IMR-90 (cell line): Measurements from ENCODE around the gene GPC6. TPM values are rescaled to one million over a fixed set of nuclear protein-coding genes. Genes with fewer than 3 reads are reported as not detected.

ENCODE experiments used
- ATAC-seq: fragments of 200-7000 bp; cut with Tn5 transposase; 2 replicates; pipeline ENCODE4 v1.9.1; 2020; ENCODE audit warnings: low read depth, mild to moderate bottlenecking, moderate library complexity
- BruUV-seq: library from RNA; stranded (reverse); fragments of 400-500 nt; replicated peaks from 2 replicates; lab custom pipeline; 2021; lab: Mats Ljungman, UMichigan
- CTCF ChIA-PET: fragments of 300-600 bp; formaldehyde crosslinking; extraction: SDS; loops from one replicate; lab custom pipeline; 2021; ENCODE audit warnings: antibody characterized with exemption; lab: Yijun Ruan, JAX
- POLR2A ChIA-PET: fragments of 300-600 bp; sonication (Branson Sonifier 250); formaldehyde crosslinking; loops from one replicate; lab custom pipeline; 2022; ENCODE audit warnings: antibody characterized with exemption; ENCODE audit not compliant: unreplicated experiment; lab: Charles Lee
- DNase-seq: peaks from one replicate; pipeline ENCODE4 v3.0.0; 2013
- H2AFZ ChIP-seq: replicated peaks from 2 replicates; pipeline ENCODE3; 2013; ENCODE audit warnings: low read length, mild to moderate bottlenecking; ENCODE audit not compliant: poor library complexity
- H2AK5ac ChIP-seq: 2 replicates; pipeline ENCODE4 v1.6.1; 2013; ENCODE audit warnings: low read depth, low read length, inconsistent platforms
- H2AK9ac ChIP-seq: replicated peaks from 2 replicates; pipeline ENCODE3; 2013; ENCODE audit warnings: mild to moderate bottlenecking, low read depth, low read length, moderate library complexity; ENCODE audit not compliant: poor library complexity
- H2BK120ac ChIP-seq: 2 replicates; pipeline ENCODE4 v1.6.1; 2013; ENCODE audit warnings: low read depth, low read length, inconsistent platforms
- H2BK15ac ChIP-seq: 3 replicates; pipeline ENCODE4 v1.6.1; 2013; ENCODE audit warnings: low read depth, low read length, inconsistent platforms
- H2BK20ac ChIP-seq: 2 replicates; pipeline ENCODE4 v1.6.1; 2013; ENCODE audit warnings: low read depth, mild to moderate bottlenecking, inconsistent platforms, low read length, moderate library complexity
- H2BK5ac ChIP-seq: 2 replicates; pipeline ENCODE4 v1.6.1; 2013; ENCODE audit warnings: mild to moderate bottlenecking, low read depth, low read length, inconsistent platforms; ENCODE audit not compliant: poor library complexity, severe bottlenecking
- H3K14ac ChIP-seq: replicated peaks from 2 replicates; pipeline ENCODE4 v1.6.1; 2013; ENCODE audit warnings: low read depth, low read length, inconsistent platforms
- H3K18ac ChIP-seq: 2 replicates; pipeline ENCODE4 v1.6.1; 2013; ENCODE audit warnings: low read depth, low read length, control low read depth
- H3K23ac ChIP-seq: 2 replicates; pipeline ENCODE4 v1.6.1; 2013; ENCODE audit warnings: low read depth, low read length, inconsistent platforms
- H3K27ac ChIP-seq: 2 replicates; pipeline ENCODE4 v1.5.1; 2013; ENCODE audit warnings: mild to moderate bottlenecking, control low read depth, low read length; ENCODE audit not compliant: insufficient read depth
- H3K27me3 ChIP-seq: 2 replicates; pipeline ENCODE4 v1.6.1; 2013; ENCODE audit warnings: low read length; ENCODE audit not compliant: control insufficient read depth, insufficient read depth
- H3K36me3 ChIP-seq: 2 replicates; pipeline ENCODE4 v1.6.1; 2013; ENCODE audit warnings: low read length, mixed read lengths; ENCODE audit not compliant: control insufficient read depth, insufficient read depth
- H3K4ac ChIP-seq: 2 replicates; pipeline ENCODE4 v1.6.1; 2013; ENCODE audit warnings: low read depth, low read length, inconsistent platforms
- H3K4me1 ChIP-seq: 2 replicates; pipeline ENCODE4 v1.6.1; 2013; ENCODE audit warnings: low read length, mixed read lengths; ENCODE audit not compliant: control insufficient read depth, insufficient read depth
- H3K4me2 ChIP-seq: 2 replicates; pipeline ENCODE4 v1.6.1; 2013; ENCODE audit warnings: low read depth, mild to moderate bottlenecking, control low read depth, low read length, moderate library complexity
- H3K4me3 ChIP-seq: 2 replicates; pipeline ENCODE4 v1.5.1; 2013; ENCODE audit warnings: low read depth, mild to moderate bottlenecking, control low read depth, low read length, moderate library complexity; ENCODE audit not compliant: insufficient read depth
- H3K56ac ChIP-seq: 2 replicates; pipeline ENCODE4 v1.6.1; 2013; ENCODE audit warnings: low read length, inconsistent platforms; ENCODE audit not compliant: insufficient read depth; ENCODE audit errors: extremely low read depth
- H3K79me1 ChIP-seq, 2 experiments: 2 replicates each; pipeline ENCODE4 v1.6.1; 2013; ENCODE audit warnings: low read length in 2 of 2, inconsistent platforms in 1 of 2, low read depth in 1 of 2
- H3K9ac ChIP-seq: 2 replicates; pipeline ENCODE4 v1.6.1; 2013; ENCODE audit warnings: low read depth, low read length, control low read depth
- H3K9me1 ChIP-seq: 2 replicates; pipeline ENCODE4 v1.6.1; 2013; ENCODE audit warnings: low read length, inconsistent platforms; ENCODE audit not compliant: insufficient read depth
- H3K9me3 ChIP-seq: 2 replicates; pipeline ENCODE4 v1.6.1; 2013; ENCODE audit warnings: low read length; ENCODE audit not compliant: control insufficient read depth, insufficient read depth
- H4K20me1 ChIP-seq: 2 replicates; pipeline ENCODE4 v1.6.1; 2013; ENCODE audit warnings: low read length, inconsistent platforms; ENCODE audit not compliant: insufficient read depth
- H4K5ac ChIP-seq: 2 replicates; pipeline ENCODE4 v1.6.1; 2013; ENCODE audit warnings: mild to moderate bottlenecking, low read depth, low read length, control low read depth
- H4K8ac ChIP-seq, 2 experiments: 2 replicates each; pipeline ENCODE4 v1.6.1; 2013; ENCODE audit warnings: low read depth in 2 of 2, low read length in 2 of 2, control low read depth in 1 of 2, inconsistent platforms in 1 of 2
- H4K91ac ChIP-seq: 2 replicates; pipeline ENCODE4 v1.6.1; 2013; ENCODE audit warnings: low read depth, low read length, inconsistent platforms; ENCODE audit not compliant: insufficient read depth
- CEBPB ChIP-seq: IDR thresholded peaks from 2 replicates; pipeline ENCODE4 v1.6.1; 2012; ENCODE audit warnings: low read depth, low read length, improper control_type of control experiment
- CTCF ChIP-seq: conservative IDR thresholded peaks from 2 replicates; pipeline ENCODE4 v1.5.1; 2012; ENCODE audit warnings: mild to moderate bottlenecking, low read depth, low read length, improper control_type of control experiment
- MAFK ChIP-seq: IDR thresholded peaks from 2 replicates; pipeline ENCODE4 v1.6.1; 2012; ENCODE audit warnings: low read depth, low read length, improper control_type of control experiment
- MAZ ChIP-seq: IDR thresholded peaks from 2 replicates; pipeline ENCODE4 v1.6.1; 2012; ENCODE audit warnings: low read depth, mild to moderate bottlenecking, low read length, improper control_type of control experiment, moderate library complexity, borderline replicate concordance
- MXI1 ChIP-seq: IDR thresholded peaks from 2 replicates; pipeline ENCODE4 v1.6.1; 2012; ENCODE audit warnings: low read depth, mild to moderate bottlenecking, low read length, moderate library complexity, borderline replicate concordance
- NFE2L2 ChIP-seq: fragments of 150-350 bp; IDR thresholded peaks from 2 replicates; pipeline ENCODE4 v1.6.1; 2016; ENCODE audit warnings: low read depth, mild to moderate bottlenecking, low read length
- POLR2A ChIP-seq: IDR thresholded peaks from 2 replicates; pipeline ENCODE4 v1.6.1; 2012; ENCODE audit warnings: mild to moderate bottlenecking, low read depth, low read length
- RCOR1 ChIP-seq: IDR thresholded peaks from 2 replicates; pipeline ENCODE4 v1.6.1; 2012; ENCODE audit warnings: mild to moderate bottlenecking, low read length, improper control_type of control experiment; ENCODE audit not compliant: insufficient replicate concordance
- SMC3 ChIP-seq: fragments of 150-350 bp; IDR thresholded peaks from 2 replicates; pipeline ENCODE4 v1.6.1; 2016; ENCODE audit warnings: low read depth, mild to moderate bottlenecking, antibody characterized with exemption, low read length, moderate library complexity
- USF2 ChIP-seq: fragments of 150-350 bp; IDR thresholded peaks from 2 replicates; pipeline ENCODE4 v1.6.1; 2017; ENCODE audit warnings: mild to moderate bottlenecking, antibody characterized with exemption, low read length, low read depth
- WGBS, 2 experiments: methylation state at CpG; one replicate each; pipeline versions ENCODE4 v1.1.5 to v1.1.7; 2013; ENCODE audit warnings: missing lambda C conversion rate in 2 of 2; ENCODE audit not compliant: insufficient read length in 1 of 2; ENCODE audit errors: extremely low coverage in 2 of 2; 5-methylcytosine and 5-hydroxymethylcytosine counted together
- dilution Hi-C: fragments of 300-500 bp; cut with HindIII; formaldehyde crosslinking; loops from one replicate; pipeline ENCODE4 v1.14.3; 2018; ENCODE audit warnings: low sequenced_read_pairs; ENCODE audit not compliant: unreplicated experiment
- in situ Hi-C: fragments of 300-500 bp; cut with MboI; formaldehyde crosslinking; loops from 3 replicates; pipeline ENCODE4 v1.14.3; 2019; ENCODE audit warnings: low sequenced_read_pairs, inconsistent platforms, mixed read lengths
- intact Hi-C: fragments of 100-400 bp; cut with micrococcal nuclease; formaldehyde crosslinking; loops from 2 replicates; pipeline ENCODE4 v1.10.0; 2022
- polyA plus RNA-seq, 3 experiments: library from polyadenylated mRNA; depleted of rRNA; stranded (reverse); fragments of >200 nt; gene quantifications; 2 replicates each; pipeline ENCODE4 v1.2.3, GENCODE V29; 2012; ENCODE audit warnings: low replicate concordance in 1 of 3
- total RNA-seq: library from RNA; depleted of rRNA; stranded (reverse); fragments of >200 nt; gene quantifications from 2 replicates; pipeline ENCODE4 v1.2.3, GENCODE V29; 2012

The GPC6 gene
- total and polyA plus RNA-seq, 2 of the 4 experiments (the other 2 are of a cell fraction): 14.9 to 39.4 TPM

- ChIA-PET CTCF (no interaction called here), POLR2A (no interaction called here)
- H3K14ac ChIP-seq: no peak overlapping the region
- in situ Hi-C loops: no loop called here
- H3K56ac ChIP-seq: no peak overlapping the region
- no peak for ATAC-seq
- no peak overlapping the region for H3K4me2 ChIP-seq
- no CpG with 5 or more reads among the region's 3 CpGs for WGBS, 2 experiments
- no peak overlapping the region for H2AK9ac ChIP-seq
- dilution Hi-C loops: no loop called here
- H2BK20ac ChIP-seq: no peak overlapping the region
- no peak overlapping the region for H2AFZ ChIP-seq
- no peak overlapping the region for H3K4ac ChIP-seq
- H3K36me3 ChIP-seq: no peaks in the 10 kb centered on the region
- no peak overlapping the region for H3K9ac ChIP-seq
- no TSS peak for BruUV-seq
- no peak overlapping the region for H4K91ac ChIP-seq
- TF ChIP-seq CEBPB (no peak), SMC3 (no peak), NFE2L2 (no peak), CTCF (no peak), MAZ (no peak), USF2 (no peak), POLR2A (no peak), RCOR1 (no peak), MXI1 (no peak), MAFK (no peak)
- H2BK15ac ChIP-seq: no peak overlapping the region
- no peak overlapping the region for H2BK5ac ChIP-seq
- no peaks in the 10 kb centered on the region for H3K27me3 ChIP-seq
- H3K18ac ChIP-seq: no peak overlapping the region
- H3K79me1 ChIP-seq: no peaks in the 10 kb centered on the region
- no peak overlapping the region for H3K27ac ChIP-seq
- no peak overlapping the region for H4K8ac ChIP-seq
- H4K5ac ChIP-seq: no peak overlapping the region
- no peak overlapping the region for H2BK120ac ChIP-seq
- no peaks in the 10 kb centered on the region for H3K9me1 ChIP-seq
- intact Hi-C loops: no loop called here
- no peaks in the 10 kb centered on the region for H3K9me3 ChIP-seq
- no peak for DNase-seq
- H3K4me3 ChIP-seq: no peak overlapping the region
- no peak overlapping the region for H2AK5ac ChIP-seq
- no peaks in the 10 kb centered on the region for H3K4me1 ChIP-seq
- H3K23ac ChIP-seq: no peak overlapping the region
- no peaks in the 10 kb centered on the region for H4K20me1 ChIP-seq
These were observed 992.3 kb downstream of the GPC6 start for GRCh38 chr13:94218951-94219350.
